ENCODE data around the gene VAMP2.
"Not testable (repeated sequence)": the region's sequence is repeated elsewhere in the genome, so short reads cannot be mapped to it uniquely, and the experiment has no call there.

VAMP2 gene

GRCh38 chr17:8176197-8176940 lies 13.6 kb upstream of the VAMP2 start, which contains the start of gene TMEM107:
Gene TMEM107, minus strand, starts transcription at chr17:8176380. Its CDS starts 94 bp downstream, at chr17:8176286.
- DNase-seq (ENCODE audit: low read depth) = no peak

DNA sequence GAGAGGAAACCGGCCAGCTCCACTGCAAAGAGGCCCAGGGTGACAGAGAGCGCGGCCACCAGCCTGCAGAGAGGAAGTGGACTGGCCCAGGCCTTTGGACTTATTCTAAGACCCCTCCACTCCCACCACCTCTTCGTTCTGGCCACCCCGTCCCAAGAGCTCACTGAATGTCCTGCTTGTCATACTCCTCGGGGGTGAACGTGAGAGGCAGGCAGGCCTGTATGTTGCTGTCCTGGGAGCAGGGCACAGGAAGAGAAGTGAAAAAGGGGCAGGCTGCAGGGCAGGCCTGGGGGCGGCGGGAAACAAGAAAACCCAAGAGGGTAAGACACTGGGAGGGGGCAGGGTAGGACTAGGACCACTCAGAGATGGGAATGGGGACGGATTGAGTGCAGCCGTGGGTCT lies 13.0 kb upstream of the VAMP2 start:
- no peak for DNase-seq (ENCODE audit: low read depth)

DNA sequence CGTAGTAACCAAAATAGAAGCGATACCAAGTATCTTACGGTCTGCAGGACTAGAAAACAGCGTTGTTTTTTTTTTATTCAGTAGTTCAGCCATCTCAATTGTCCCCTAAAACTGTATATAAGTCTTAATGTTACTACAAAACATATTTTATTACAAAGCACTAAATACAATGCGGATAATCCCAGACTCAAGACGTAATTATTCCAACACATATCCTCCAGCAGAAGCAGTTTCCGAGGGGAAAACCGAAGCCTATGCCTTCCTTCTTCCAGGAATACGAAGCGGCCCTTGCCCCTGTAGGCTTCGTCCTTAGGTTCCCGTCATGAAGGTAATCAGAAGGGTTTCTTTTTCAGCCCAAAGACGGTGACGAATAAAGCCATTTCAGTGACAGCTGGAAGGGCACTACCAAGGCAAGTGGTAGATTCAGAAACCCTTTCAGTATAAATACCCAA lies 11.1 kb upstream of the VAMP2 start:
- no peak for DNase-seq (ENCODE audit: low read depth)

DNA sequence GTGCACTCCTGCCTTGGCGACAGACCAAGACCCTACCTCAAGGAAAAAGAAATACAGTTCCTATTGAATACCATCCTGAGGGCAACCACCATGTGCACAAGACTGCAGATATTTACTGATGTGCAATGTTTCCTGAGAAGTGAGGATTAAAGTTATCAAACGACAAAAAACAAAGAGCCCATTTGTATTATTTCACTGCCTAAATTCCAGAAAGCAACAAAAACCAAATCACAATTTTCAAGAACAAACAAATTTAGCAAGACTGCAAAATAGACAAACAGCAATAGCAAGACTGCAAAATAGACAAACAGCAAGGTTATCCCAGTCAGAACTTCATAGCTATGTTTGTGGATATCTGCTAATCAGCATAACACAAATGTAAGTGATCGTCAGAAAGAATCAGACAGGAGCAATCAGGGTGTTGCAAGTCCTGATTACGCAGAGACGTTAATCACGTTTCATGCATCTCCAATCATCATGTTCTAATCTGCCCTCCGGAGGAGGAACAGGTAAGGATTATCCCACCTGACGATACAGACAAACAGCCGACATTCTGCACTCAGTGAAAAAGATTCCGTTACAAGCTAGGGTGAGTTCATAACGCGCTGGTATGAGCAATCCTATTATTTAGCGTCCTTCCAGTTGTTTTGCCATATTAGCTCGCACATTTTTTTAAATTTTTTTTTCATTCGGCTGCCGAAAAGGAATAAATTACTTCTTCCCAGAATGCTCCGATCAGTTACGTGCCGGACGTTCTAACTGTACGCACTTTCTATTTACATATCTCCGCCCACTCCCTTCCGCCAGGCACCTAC lies 10.5 kb upstream of the VAMP2 start:
- no peak for DNase-seq (ENCODE audit: low read depth)

DNA sequence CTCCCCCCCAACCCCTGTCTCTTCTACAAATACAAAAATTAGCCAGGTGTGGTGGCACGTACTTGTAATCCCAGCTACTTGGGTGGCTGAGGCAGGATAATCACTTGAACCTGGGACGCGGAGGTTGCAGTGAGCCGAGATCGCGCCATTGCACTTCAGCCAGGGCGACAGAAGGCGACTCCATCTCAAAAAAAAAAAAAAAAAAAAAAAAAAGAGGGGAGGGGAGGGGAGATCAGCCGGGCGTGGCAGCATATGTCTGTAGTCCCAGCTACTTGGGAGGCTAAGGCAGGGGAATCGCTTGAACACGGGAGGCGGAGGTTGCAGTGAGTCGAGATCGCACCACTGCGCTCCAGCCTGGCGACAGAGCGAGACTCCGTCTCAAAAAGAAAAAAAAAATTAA lies 7.4 kb upstream of the VAMP2 start:
- not testable (repeated sequence) for DNase-seq (ENCODE audit: low read depth)

DNA sequence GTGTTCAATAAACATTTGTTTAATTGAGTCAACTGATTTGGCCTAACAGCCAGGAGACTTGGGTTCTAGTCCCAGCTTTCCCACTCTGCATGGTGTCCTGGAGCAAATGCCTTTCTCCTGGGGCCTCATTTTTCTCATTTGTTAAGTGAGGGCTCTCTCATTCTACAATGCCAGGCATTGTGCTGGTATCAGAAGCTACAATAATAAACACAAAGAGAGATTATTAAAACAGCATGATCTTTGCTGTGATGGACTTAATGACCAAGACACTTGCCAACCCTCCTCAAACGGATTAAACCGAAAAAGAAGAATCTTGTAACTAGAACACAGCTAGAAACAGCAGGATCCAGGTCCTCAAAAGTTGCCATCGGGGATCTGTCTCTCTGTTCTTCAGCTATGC lies 4.8 kb upstream of the VAMP2 start:
- no peak for DNase-seq (ENCODE audit: low read depth)

DNA sequence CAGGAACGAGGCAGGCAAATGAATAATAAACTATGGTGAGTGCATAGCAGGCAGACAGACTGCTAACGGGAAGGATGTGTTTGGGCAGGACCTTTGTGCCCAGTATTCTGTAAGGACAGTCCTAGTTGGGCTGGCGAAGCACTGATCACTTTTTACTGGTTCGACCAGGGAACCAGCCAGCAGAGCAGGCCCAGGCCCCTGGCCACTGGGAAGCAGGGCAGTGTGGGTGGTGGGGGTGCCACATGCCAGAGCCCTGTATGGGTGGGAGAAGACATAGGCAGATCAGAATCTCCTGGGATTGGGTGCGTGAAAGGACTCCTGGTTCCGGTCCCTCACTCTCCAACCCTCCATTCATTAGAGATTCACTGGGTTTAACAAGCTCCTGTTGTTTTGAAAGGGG lies 4.0 kb upstream of the VAMP2 start:
- no peak for DNase-seq (ENCODE audit: low read depth)

- DNase-seq (ENCODE audit: low read depth) = no peak
Observed at GRCh38 chr17:8164815-8165131, 2.0 kb upstream of the VAMP2 start.

DNA sequence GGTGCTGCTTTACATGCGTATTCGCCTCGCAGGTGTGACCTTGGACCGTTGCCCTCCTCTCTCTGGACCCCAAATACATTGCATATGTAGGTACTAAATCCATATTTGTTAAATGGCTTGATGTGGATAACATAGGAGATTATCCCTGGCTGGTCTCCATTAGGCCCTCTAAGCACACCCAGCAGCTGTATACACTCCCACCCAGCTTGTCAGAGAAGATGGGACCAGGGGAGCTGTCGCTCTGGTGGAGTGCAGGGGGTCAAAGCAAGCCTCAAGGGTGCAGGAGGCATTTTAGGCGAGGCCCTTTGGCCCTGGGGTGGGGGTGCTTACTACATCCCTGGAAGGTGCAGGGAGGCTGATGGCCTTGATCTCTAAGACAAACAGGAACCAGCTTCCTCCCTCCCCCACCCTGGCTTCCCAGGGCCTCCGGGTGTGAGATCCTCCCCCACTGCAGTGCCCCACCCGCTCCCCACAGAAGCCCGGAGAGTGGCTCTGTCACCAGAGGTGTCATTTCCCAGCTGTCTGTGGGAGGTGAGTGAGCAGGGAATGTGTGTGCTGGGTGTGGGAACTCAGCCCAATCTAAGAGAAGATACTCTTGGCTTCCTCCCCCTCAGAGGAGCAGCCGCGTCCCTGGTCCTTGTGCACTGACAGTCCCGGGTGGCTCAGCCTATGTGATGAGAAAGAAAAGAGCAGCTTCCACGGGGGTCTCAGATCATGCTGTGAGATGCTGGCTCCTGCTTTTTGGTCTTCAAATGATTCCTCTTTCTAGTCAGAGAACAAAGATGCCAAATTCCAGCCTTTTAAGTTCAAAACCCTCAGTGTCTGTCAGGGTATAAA lies 1.4 kb upstream of the VAMP2 start:
- peak; percentile 67 for DNase-seq (ENCODE audit: low read depth)

GRCh38 chr17:8162997-8163977 lies 539 bp upstream of the VAMP2 start:
- no peak for DNase-seq (ENCODE audit: low read depth)

- no peak for DNase-seq (ENCODE audit: low read depth)
Observed at GRCh38 chr17:8161289-8162232, 1.2 kb downstream of the VAMP2 start.

- DNase-seq (ENCODE audit: low read depth) = no peak
Observed at GRCh38 chr17:8160741-8161221, 2.0 kb downstream of the VAMP2 start.

DNA sequence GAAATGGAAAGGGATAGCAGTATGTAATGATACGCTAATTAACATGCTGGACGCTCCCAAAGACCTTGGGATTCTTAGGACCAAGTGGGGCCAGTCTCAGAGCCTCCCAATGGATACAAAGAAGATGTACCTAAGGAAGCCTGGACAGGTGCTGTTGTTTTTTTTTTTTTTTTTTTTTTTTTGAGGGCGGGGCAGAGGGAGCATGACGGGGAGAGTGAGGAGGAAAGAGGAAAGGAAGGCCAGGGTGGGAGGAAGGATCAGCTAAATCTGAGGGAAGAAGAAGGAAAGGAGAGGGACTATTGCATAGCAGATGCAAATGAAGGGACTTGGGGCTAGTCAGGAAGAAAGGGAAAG lies 2.5 kb downstream of the VAMP2 start:
- DNase-seq (ENCODE audit: low read depth) = no peak

- no peak for DNase-seq (ENCODE audit: low read depth)
Observed at GRCh38 chr17:8159459-8160223, 3.1 kb downstream of the VAMP2 start.

- DNase-seq (ENCODE audit: low read depth) = no peak
Observed at GRCh38 chr17:8159032-8159400, 3.7 kb downstream of the VAMP2 start.

- DNase-seq (ENCODE audit: low read depth) = peak; percentile 91
Observed at GRCh38 chr17:8158267-8159031, 4.3 kb downstream of the VAMP2 start.

DNA sequence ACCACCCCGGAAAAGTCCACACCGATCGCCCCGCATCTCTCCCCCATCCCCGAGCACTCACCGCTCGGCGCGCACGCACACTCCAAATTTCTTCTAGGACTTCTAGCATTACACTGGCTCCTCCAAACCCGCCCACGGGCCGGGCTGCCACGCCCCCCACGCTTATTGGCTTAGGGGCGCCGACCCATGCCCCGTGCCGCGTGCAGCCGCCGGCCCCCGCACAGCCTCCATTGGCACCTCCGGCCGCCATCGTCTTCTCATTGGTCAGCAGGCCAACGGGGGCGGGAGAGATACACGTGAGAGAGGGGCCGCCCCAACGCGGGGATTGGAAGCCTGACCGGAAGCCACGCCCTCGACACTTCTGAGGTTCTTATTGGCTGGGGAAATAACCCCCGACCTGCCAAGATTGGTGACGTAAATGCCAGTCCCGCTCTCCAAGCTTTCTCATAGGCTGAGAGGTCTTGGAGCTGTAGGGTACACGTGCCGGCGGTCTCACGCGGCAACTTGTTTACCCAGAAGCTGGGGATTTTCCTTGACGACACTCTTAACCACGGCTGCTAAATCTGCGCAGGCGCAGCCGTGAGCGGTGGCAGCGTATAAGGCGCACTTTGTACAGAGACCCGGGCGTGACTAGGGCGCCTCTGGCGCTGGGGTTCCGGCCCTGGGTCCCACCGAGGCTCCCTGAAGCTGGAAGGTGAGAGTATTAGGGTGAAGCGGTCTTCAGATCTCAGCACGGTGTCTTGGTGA lies 6.3 kb downstream of the VAMP2 start:
- peak; percentile 100 for DNase-seq (ENCODE audit: low read depth)

DNA sequence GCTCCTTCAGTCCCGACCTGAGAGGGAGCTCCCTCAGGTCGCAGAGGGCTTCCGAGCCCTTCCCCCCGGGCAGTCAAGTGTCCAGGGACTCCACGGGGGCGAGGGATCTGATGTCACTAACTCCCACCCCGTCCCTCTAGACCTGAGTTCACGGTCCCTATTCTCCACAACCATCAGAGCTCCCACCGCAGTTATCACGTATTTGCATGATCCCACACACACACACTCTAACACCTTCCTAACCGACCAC lies 6.8 kb downstream of the VAMP2 start:
- DNase-seq (ENCODE audit: low read depth) = no peak

All from stimulated activated CD8-positive, alpha-beta memory T cell treated with anti-CD3 and anti-CD28 coated beads, Interleukin-7, amount 100 ng/mL, for 24 hours (primary cell).